ENCODE results near the gene GNB1.

GNB1 gene

GRCh38 chr1:1881727-1882126, 9.2 kb downstream of the GNB1 start:
- CTCF ChIA-PET, result no interaction called here
- POLR2A ChIA-PET, result interaction anchor here (0.8 to 0.9 kb wide), 2 partner anchors 9 to 10 kb away, joined by 3 read pairs; no protein-coding TSS in a partner anchor
- TF ChIP-seq L3MBTL2 (conservative IDR thresholded peaks at IDR 0.05) (no peak), SUZ12 (IDR thresholded peaks at IDR 0.05) (no peak), FOXA1 (IDR thresholded peaks at IDR 0.05) (no peak), FOXM1 (IDR thresholded peaks at IDR 0.05; ENCODE audit: borderline replicate concordance) (no peak), PKNOX1 (IDR thresholded peaks at IDR 0.05) (no peak), NFRKB (IDR thresholded peaks at IDR 0.05) (no peak), FOXK2 (IDR thresholded peaks at IDR 0.05) (no peak), ZNF384 (IDR thresholded peaks at IDR 0.05) (no peak), SP1 (IDR thresholded peaks at IDR 0.05) (no peak), BHLHE40 (IDR thresholded peaks at IDR 0.05; ENCODE audit: borderline replicate concordance) (no peak), ARNT (IDR thresholded peaks at IDR 0.05) (no peak), HDGF (IDR thresholded peaks at IDR 0.05; ENCODE audit: borderline replicate concordance) (no peak), ELF4 (IDR thresholded peaks at IDR 0.05) (no peak), TARDBP (IDR thresholded peaks at IDR 0.05) (no peak), CTBP1 (IDR thresholded peaks at IDR 0.05; ENCODE audit: borderline replicate concordance) (no peak)
- DNase-seq (ENCODE audit: extremely low spot score), result no peak

DNA sequence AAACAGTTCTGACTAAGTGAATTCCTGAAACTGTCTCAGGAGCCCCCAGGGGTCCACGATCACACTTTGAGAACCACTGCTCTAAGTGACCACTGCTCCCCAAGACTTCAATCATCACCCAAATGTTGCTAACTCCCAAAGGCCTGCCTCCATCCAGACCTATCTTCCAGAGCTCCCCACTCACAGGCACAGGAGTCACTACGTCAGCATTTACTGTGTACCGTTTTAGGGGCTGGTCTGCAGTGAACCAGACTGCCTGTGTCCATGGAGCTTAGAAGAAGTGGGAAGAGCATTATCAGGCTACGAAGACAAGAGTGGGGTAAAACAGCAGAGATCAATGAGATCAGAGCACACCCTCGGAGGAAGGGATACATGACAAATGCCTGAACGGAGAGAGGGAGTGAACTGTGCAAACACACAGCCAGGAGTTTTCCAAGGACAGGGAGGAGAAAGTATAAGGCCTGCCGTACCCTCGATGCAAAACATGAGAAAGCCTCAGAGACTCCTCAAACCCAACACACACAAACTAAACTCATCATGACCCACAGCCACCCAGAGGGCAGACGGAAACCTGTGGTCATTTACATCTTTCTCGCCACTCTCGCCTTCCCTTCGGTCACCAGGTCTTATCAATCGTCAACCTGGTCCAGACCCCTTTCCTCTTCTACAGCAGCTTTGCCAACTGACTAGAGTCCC, 10.1 kb downstream of the GNB1 start:
- ChIA-PET POLR2A (interaction anchor here (0.8 to 0.9 kb wide), 2 partner anchors 8 to 11 kb away, joined by 3 read pairs; no protein-coding TSS in a partner anchor), CTCF (no interaction called here)
- DNase-seq (ENCODE audit: extremely low spot score), result no peak
- TF ChIP-seq LEF1 (IDR thresholded peaks at IDR 0.05; ENCODE audit: borderline replicate concordance) (no peak), L3MBTL2 (conservative IDR thresholded peaks at IDR 0.05) (no peak), ARNT (IDR thresholded peaks at IDR 0.05) (no peak), FOXK2 (IDR thresholded peaks at IDR 0.05) (no peak), FOXM1 (IDR thresholded peaks at IDR 0.05; ENCODE audit: borderline replicate concordance) (no peak), CTBP1 (IDR thresholded peaks at IDR 0.05; ENCODE audit: borderline replicate concordance) (no peak), BHLHE40 (IDR thresholded peaks at IDR 0.05; ENCODE audit: borderline replicate concordance) (no peak), HDGF (IDR thresholded peaks at IDR 0.05; ENCODE audit: borderline replicate concordance) (no peak), ZNF384 (IDR thresholded peaks at IDR 0.05) (no peak), SUZ12 (IDR thresholded peaks at IDR 0.05) (no peak), PKNOX1 (IDR thresholded peaks at IDR 0.05) (no peak), FOXA1 (IDR thresholded peaks at IDR 0.05) (no peak)

GRCh38 chr1:1879942-1880341, 10.9 kb downstream of the GNB1 start:
- POLR2A ChIA-PET, result no interaction called here
- no peak for DNase-seq (ENCODE audit: extremely low spot score)
- TF ChIP-seq L3MBTL2 (conservative IDR thresholded peaks at IDR 0.05) (no peak), NFRKB (IDR thresholded peaks at IDR 0.05) (no peak), FOXM1 (IDR thresholded peaks at IDR 0.05; ENCODE audit: borderline replicate concordance) (no peak), SUZ12 (IDR thresholded peaks at IDR 0.05) (no peak), FOXA1 (IDR thresholded peaks at IDR 0.05) (no peak), LEF1 (IDR thresholded peaks at IDR 0.05; ENCODE audit: borderline replicate concordance) (no peak), HDGF (IDR thresholded peaks at IDR 0.05; ENCODE audit: borderline replicate concordance) (no peak), ELF4 (IDR thresholded peaks at IDR 0.05) (no peak), ZNF384 (IDR thresholded peaks at IDR 0.05) (no peak), TARDBP (IDR thresholded peaks at IDR 0.05) (no peak), PKNOX1 (IDR thresholded peaks at IDR 0.05) (no peak), BHLHE40 (IDR thresholded peaks at IDR 0.05; ENCODE audit: borderline replicate concordance) (no peak), FOXK2 (IDR thresholded peaks at IDR 0.05) (no peak), ARNT (IDR thresholded peaks at IDR 0.05) (no peak), CTBP1 (IDR thresholded peaks at IDR 0.05; ENCODE audit: borderline replicate concordance) (no peak)
- CTCF ChIA-PET, result no interaction called here

DNA sequence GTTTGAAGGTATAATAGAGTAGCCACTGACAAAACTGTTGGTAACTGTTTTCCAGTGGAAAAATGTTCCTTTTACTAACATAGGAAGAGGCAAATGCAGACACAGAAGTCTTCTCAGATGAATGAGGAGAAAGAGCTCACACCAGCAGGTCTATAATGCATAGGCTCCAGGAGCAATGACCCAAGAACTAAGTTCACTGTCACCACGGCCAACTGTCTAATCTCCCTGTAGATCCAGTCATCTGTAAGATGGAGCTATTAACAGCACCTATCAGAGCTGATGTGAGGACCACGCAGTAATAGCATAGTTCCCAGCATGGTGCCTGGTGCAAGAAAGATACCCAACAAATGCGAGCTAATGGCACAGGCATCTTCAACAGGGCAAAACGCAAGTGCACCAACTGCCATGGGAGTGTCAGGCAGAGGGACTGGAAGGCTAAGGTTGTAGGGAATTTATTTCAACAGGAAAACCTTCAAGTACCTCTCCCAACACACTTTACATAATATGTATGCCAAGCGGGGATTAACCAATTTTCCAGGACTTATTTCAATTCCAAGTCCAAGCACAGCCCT, 12.9 kb downstream of the GNB1 start:
- TF ChIP-seq TARDBP (IDR thresholded peaks at IDR 0.05) (no peak), L3MBTL2 (conservative IDR thresholded peaks at IDR 0.05) (no peak), LEF1 (IDR thresholded peaks at IDR 0.05; ENCODE audit: borderline replicate concordance) (no peak), ELF4 (IDR thresholded peaks at IDR 0.05) (no peak), BHLHE40 (IDR thresholded peaks at IDR 0.05; ENCODE audit: borderline replicate concordance) (no peak), ARNT (IDR thresholded peaks at IDR 0.05) (no peak), SUZ12 (IDR thresholded peaks at IDR 0.05) (no peak)
- no peak for DNase-seq (ENCODE audit: extremely low spot score)
- ChIA-PET CTCF (no interaction called here), POLR2A (interaction anchor here (1.0 kb wide), 1 partner anchor 31 kb away, joined by 3 read pairs; no protein-coding TSS in a partner anchor)

GRCh38 chr1:1876335-1876930, 14.5 kb downstream of the GNB1 start:
- TF ChIP-seq TARDBP (IDR thresholded peaks at IDR 0.05) (no peak), FOXK2 (IDR thresholded peaks at IDR 0.05) (no peak), SUZ12 (IDR thresholded peaks at IDR 0.05) (no peak), PKNOX1 (IDR thresholded peaks at IDR 0.05) (no peak), ELF4 (IDR thresholded peaks at IDR 0.05) (no peak), SP1 (IDR thresholded peaks at IDR 0.05) (no peak), LEF1 (IDR thresholded peaks at IDR 0.05; ENCODE audit: borderline replicate concordance) (no peak), ARNT (IDR thresholded peaks at IDR 0.05) (no peak), BHLHE40 (IDR thresholded peaks at IDR 0.05; ENCODE audit: borderline replicate concordance) (no peak), ZNF384 (IDR thresholded peaks at IDR 0.05) (no peak), FOXM1 (IDR thresholded peaks at IDR 0.05; ENCODE audit: borderline replicate concordance) (no peak)
- POLR2A ChIA-PET, result no interaction called here
- no peak for DNase-seq (ENCODE audit: extremely low spot score)
- CTCF ChIA-PET, result no interaction called here
